NCI-H2029 treated with DMSO at 0.1 percent for 48 hours (cell line): ENCODE results near the gene CPVL.

ENCODE experiments used
- DNase-seq: peaks from one replicate; lab custom pipeline; 2025; lab: John Stamatoyannopoulos, UW

Gene CPVL

GRCh38 chr7:29043576-29043975, 102.8 kb downstream of the CPVL start:
- DNase-seq = no peak

DNA sequence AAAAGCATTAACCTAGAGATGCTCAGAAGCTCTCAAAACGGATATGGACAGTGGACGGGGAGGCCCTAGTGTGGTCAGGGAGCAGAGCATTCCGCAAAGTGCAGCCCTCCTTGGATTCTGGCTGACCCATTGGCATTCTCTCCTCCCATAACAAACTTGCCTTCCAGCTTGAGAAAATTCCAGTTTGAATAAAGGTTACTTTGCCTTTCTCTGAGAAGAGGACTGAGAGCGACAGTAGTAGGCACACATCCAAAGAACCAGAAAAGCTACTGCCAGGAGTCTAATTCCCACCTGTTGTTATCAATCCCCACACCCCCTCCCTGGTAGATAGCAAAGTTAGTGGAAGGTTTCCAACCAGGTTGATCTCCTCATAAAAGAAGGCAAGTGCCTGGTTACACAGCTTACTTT, 103.5 kb downstream of the CPVL start:
- DNase-seq = no peak

DNA sequence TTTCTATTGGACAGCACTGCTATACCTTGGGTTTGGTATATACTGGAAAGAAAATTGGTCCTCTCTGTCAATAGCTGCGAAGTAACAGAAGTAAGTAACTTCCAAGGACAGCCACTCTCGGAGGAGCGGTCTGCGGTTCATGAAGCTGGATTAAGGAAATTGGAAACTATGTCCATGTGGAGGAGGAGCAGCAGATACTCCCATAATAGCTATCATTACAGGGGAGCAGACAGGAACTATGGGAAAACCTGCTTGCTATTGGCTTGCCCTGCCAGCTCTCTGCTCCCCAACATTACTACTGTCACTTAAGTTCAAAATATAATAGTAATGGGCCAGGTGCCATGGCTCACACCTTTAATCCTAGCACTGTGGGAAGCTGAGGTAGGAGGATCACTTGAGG, 104.3 kb downstream of the CPVL start:
- DNase-seq = no peak

DNA sequence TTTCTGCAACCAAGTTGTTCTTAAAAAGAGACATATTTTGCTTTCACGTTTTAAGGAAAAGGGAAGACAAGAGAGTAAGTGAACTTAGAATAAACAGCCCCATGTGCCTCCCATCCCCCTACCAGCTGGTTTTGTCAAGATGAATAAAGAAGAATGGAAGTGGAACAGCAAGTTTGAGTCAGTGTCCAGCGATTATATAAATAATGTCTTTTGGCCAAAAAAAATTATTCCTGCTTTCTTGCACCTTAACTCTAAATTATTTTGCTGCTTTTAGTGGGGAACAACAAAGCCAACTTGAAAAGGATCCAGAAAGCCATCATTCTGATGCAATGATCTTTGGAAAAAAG, 105.8 kb downstream of the CPVL start:
- DNase-seq = no peak

GRCh38 chr7:29039821-29040578, 106.3 kb downstream of the CPVL start:
- no peak for DNase-seq

DNA sequence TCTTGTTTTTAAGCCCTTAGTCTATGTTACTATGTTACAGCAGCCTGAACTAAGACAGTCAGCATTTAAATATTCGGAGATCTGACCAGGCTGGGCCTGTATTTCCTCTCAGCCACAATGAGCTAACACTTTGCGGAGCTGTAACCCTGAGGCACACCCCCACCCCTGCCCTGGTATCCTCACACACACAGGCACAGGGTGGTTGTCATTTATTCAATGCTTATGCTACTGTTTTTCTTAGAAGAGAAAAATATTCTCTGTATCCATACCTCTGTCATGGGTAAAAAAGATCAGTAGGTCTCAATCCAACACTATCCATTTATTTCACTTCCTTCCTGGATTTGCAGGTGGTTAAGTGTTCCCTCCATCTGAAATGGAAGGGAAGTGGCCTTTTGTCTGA, 107.9 kb downstream of the CPVL start:
- DNase-seq = peak; percentile 12

GRCh38 chr7:29035044-29035740, 111.1 kb downstream of the CPVL start:
- DNase-seq = no peak

DNA sequence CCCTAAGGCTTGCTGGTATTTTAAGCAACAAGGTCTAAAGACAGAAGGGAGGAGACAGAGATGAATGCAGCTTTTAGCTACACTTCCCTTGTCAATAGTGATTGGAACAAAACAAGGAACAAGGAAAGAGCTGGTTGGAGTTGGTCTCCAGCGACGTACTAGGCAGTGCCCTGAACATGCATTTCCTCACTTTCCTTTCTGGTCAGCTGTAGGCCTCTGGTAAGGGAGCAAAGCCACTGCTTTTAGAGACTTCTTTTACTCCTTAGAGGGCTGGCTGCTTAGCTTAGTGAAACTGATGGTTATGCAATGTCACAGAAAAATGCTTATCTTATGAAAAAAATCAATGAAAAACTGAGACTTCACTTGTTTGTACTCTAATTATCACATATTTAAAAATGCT, 112.8 kb downstream of the CPVL start:
- no peak for DNase-seq

GRCh38 chr7:29032146-29032545, 114.2 kb downstream of the CPVL start:
- no peak for DNase-seq

DNA sequence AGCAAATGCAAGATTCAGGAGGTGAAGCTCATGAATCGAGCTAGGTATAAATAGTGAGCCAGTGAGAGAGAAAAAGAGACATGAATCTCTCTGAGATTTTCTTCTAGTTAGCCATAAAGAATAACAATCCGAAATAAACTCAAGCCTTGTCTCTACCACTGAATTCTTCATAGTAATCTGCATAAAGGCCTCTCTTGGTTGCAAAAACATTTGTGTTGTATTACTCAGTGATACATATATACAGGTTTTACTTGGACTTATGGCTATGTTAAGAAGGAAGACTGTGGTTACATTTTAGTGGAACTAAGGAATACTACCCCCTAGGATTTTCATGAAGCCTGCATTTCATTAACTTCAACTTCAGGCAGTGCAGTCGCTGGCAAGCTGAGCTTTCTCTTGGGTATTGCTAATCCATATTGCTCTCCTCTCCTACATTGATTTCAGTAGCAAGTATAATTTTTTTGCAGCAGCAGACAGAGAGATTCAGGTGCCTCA, 115.5 kb downstream of the CPVL start:
- DNase-seq = no peak

- DNase-seq = no peak
These were observed 123.9 kb downstream of the CPVL start for GRCh38 chr7:29022291-29022988.

GRCh38 chr7:29019896-29020295, 126.4 kb downstream of the CPVL start:
- no peak for DNase-seq

DNA sequence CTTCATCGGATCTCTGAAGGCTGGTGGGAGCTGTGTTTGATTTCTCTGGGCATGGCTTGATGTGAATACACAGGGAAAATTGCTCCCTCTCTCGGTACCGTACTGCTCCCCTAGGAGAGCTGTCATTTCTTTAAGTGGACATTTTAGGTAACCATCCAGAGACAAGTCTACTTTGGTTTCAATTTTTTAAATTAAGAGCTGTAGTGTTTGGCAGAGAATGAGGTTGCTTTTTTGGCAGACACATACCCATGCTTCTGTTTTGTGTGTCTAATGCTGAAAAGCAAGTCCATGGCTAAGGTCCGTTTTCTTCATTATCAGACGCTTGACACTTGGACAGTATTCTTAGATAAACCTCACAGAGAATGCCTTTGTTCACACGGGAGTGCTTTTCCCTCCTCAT, 127.0 kb downstream of the CPVL start:
- no peak for DNase-seq

GRCh38 chr7:29017713-29018112, 128.6 kb downstream of the CPVL start:
- DNase-seq = peak; percentile 64

GRCh38 chr7:29014725-29015124, 131.6 kb downstream of the CPVL start:
- no peak for DNase-seq

DNA sequence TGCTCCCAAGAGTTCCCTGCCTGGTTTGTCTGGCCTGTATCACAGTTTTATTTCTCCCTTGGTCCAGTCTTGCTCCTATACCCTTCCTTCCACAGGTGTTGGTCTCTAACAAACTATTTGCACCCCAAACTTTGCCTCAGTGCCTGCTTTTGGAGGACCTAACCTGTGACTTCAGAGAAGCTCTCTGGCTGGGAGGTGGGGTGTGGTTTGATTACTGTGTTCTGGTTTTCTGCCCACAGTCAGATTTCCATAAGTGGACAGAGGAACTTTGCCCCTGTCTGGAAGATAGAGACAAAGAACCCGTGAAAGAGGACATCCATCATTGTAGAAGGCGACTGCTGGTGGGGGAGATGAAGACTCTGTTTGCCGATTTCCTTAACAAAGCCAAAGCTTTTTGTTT, 132.4 kb downstream of the CPVL start:
- no peak for DNase-seq

- no peak for DNase-seq
These were observed 133.1 kb downstream of the CPVL start for GRCh38 chr7:29013082-29013695.

DNA sequence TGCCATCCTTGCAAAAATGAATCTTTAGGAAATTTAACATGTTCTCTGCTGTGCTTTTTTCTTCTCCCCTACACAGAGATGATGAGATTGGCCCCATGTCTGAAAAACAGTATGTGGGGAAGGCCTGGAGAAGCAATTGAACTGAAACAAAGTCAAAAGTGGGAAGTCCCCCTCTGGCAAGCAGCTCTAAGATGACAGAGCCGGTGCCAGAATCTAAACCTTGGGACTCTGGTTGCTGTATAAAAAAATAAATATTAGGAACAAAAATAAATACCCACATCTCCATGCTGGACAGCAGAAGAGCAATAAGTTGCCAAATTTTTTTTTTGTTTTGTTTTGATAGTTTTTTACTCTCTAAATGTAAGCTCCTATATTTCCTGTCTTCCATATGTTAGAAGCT, 136.4 kb downstream of the CPVL start:
- DNase-seq = no peak

DNA sequence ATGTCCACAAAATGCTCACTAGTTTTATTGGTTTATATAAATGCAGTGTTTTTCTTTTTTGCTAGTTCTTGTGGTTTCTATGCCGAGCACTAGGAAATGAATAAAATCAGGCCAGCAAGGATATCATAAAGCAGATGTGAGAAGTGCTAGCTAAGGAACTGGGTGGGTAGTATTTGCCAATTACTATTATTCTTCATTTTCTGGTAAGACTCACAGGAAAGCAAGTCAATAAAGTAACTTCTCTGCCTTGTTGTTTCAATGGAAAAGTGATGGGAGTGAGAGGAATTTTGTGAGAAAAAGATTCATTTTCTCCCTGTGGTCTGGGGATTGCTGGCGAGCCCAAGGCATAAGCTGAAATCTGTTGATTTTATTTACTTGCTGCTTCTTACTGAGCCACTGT, 137.7 kb downstream of the CPVL start:
- no peak for DNase-seq

DNA sequence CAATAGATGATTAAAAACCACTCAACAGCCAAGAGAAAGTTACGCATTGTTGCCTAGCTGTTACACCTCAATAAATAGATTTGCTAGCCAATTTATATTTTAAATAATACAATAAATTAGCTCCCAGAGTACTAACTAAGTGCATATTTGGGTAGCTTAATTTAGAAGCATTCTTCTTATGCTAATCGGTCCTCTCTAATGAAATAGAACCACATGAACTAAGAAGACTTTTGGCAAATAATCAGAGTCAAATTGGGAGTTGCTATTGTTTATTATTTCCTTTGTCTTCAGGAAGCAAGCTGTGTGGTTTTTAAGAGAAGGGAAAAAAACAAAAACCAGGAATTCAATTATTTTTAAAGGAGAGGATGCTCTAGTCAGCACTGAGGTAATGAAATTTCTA, 139.2 kb downstream of the CPVL start:
- no peak for DNase-seq

DNA sequence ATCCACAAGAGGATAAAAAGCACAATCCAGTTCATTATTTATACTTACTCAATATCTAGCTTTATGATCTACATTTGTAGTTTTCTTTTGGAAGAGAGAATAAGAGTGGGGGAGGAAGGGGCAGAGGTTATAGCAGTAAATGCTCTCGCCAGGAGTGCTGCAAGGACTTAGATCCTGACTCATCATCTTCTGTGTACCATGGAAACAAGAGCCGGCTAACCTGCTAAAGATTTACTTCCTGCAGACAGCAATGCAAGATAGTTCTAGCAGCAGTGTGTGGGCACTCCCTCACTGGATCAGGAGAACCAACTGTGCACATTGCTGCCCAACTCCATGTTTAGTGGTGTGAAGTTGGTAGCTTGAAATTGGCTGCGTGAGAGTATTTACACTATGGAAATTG, 140.5 kb downstream of the CPVL start:
- no peak for DNase-seq

DNA sequence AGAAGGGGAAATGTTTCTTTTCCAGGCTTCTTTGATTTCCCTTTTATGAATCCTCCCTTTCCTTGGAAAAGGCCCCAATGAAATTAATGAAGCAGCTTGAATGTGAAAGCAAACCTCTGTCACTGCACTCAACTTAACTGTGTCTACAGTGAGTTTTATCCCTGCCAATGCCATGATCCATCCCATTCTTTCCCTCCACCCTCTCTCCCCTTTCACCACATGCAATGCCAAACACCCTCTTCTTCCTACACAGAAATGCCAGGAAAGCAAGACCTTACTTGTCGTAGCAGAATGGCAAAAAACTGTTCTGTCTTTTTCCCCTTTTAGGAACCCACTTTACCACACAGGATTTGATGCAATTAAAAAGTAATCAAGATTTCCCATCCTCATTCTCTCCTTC, 140.9 kb downstream of the CPVL start:
- no peak for DNase-seq

GRCh38 chr7:29003703-29004102, 142.6 kb downstream of the CPVL start:
- DNase-seq = no peak
